ENCODE data around the gene NRXN3. TPM values are rescaled to one million over a fixed set of nuclear protein-coding genes. Genes with fewer than 3 reads are reported as not detected.
A peak's percentile ranks its signal among the peaks of the same experiment; 100 is the strongest.

Gene NRXN3
- total RNA-seq, 3 donors from 2014 or later = 2.1 to 27.3 (median 2.6) TPM

GRCh38 chr14:79596551-79596950 lies 1426.4 kb downstream of the NRXN3 start:
- no peaks in the 10 kb centered on the region for H3K36me3 ChIP-seq (ENCODE audit: low read depth)
- no peaks in the 10 kb centered on the region for H3K9me3 ChIP-seq
- no peak for TF ChIP-seq CTCF (IDR thresholded peaks at IDR 0.05)
- ATAC-seq (no peak), DNase-seq (no peak)
- no peaks in the 10 kb centered on the region for H3K4me1 ChIP-seq (ENCODE audit: low read depth)
- H3K4me3 ChIP-seq = no peak overlapping the region
- intact Hi-C loops (cut with DNase I, micrococcal nuclease) = no loop called here

GRCh38 chr14:79597566-79597965 lies 1427.4 kb downstream of the NRXN3 start:
- H3K36me3 ChIP-seq (ENCODE audit: low read depth) = no peaks in the 10 kb centered on the region
- ATAC-seq (no peak), DNase-seq (no peak)
- no peaks in the 10 kb centered on the region for H3K4me1 ChIP-seq (ENCODE audit: low read depth)
- no peak for TF ChIP-seq CTCF (IDR thresholded peaks at IDR 0.05)
- no peak overlapping the region for H3K4me3 ChIP-seq
- intact Hi-C loops (cut with DNase I, micrococcal nuclease) = no loop called here
- no peaks in the 10 kb centered on the region for H3K9me3 ChIP-seq

GRCh38 chr14:79598339-79598738 lies 1428.2 kb downstream of the NRXN3 start:
- TF ChIP-seq CTCF (IDR thresholded peaks at IDR 0.05) = no peak
- Histone ChIP-seq H3K4me3 (no peak overlapping the region), H3K36me3 (ENCODE audit: low read depth) (no peaks in the 10 kb centered on the region), H3K4me1 (ENCODE audit: low read depth) (no peaks in the 10 kb centered on the region), H3K9me3 (no peaks in the 10 kb centered on the region)
- ATAC-seq (no peak), DNase-seq (no peak)
- intact Hi-C loops (cut with DNase I, micrococcal nuclease) = no loop called here

GRCh38 chr14:79599239-79599638 lies 1429.1 kb downstream of the NRXN3 start:
- no peak for DNase-seq
- ATAC-seq = no peak
- intact Hi-C loops (cut with DNase I, micrococcal nuclease) = no loop called here
- H3K36me3 ChIP-seq (ENCODE audit: low read depth) = no peaks in the 10 kb centered on the region
- no peaks in the 10 kb centered on the region for H3K9me3 ChIP-seq
- H3K4me1 ChIP-seq (ENCODE audit: low read depth) = no peaks in the 10 kb centered on the region
- H3K4me3 ChIP-seq = no peak overlapping the region
- no peak for TF ChIP-seq CTCF (IDR thresholded peaks at IDR 0.05)

GRCh38 chr14:79600406-79600805 lies 1430.2 kb downstream of the NRXN3 start:
- Histone ChIP-seq H3K4me3 (no peak overlapping the region), H3K4me1 (ENCODE audit: low read depth) (no peaks in the 10 kb centered on the region), H3K36me3 (ENCODE audit: low read depth) (no peaks in the 10 kb centered on the region), H3K9me3 (no peaks in the 10 kb centered on the region)
- TF ChIP-seq CTCF (IDR thresholded peaks at IDR 0.05) = no peak
- intact Hi-C loops (cut with DNase I, micrococcal nuclease) = no loop called here
- ATAC-seq = no peak
- DNase-seq = no peak

GRCh38 chr14:79601579-79601978 lies 1431.4 kb downstream of the NRXN3 start:
- DNase-seq (no peak), ATAC-seq (peak; percentile 78)
- Histone ChIP-seq H3K4me3 (no peak overlapping the region), H3K4me1 (ENCODE audit: low read depth) (no peaks in the 10 kb centered on the region), H3K36me3 (ENCODE audit: low read depth) (no peaks in the 10 kb centered on the region), H3K9me3 (no peaks in the 10 kb centered on the region)
- intact Hi-C loops (cut with DNase I, micrococcal nuclease) = no loop called here
- no peak for TF ChIP-seq CTCF (IDR thresholded peaks at IDR 0.05)
